H4 (cell line): Measurements from ENCODE around the gene CBR3. TPM values are rescaled to one million over a fixed set of nuclear protein-coding genes. Genes with fewer than 3 reads are reported as not detected.
"Not testable (repeated sequence)": the region's sequence is repeated elsewhere in the genome, so short reads cannot be mapped to it uniquely, and the experiment has no call there.

Experiments used
- DNase-seq: peaks from one replicate; pipeline ENCODE4 v3.0.0-alpha.2; 2015; ENCODE audit warnings: low spot score
- total RNA-seq: library from RNA; depleted of rRNA; stranded (reverse); fragments of >200 nt; shearing (Covaris generic); gene quantifications from 2 replicates; pipeline ENCODE4 v1.2.3, GENCODE V29; 2014

Gene CBR3
- total RNA-seq, 1 experiment from 2014 or later: 33.6 TPM

- no peak for DNase-seq
These were observed 17.6 kb upstream of the CBR3 start for GRCh38 chr21:36117286-36117741.

GRCh38 chr21:36120304-36120888 lies 14.5 kb upstream of the CBR3 start:
- no peak for DNase-seq

GRCh38 chr21:36122977-36123376 lies 11.9 kb upstream of the CBR3 start:
- DNase-seq: no peak

DNA sequence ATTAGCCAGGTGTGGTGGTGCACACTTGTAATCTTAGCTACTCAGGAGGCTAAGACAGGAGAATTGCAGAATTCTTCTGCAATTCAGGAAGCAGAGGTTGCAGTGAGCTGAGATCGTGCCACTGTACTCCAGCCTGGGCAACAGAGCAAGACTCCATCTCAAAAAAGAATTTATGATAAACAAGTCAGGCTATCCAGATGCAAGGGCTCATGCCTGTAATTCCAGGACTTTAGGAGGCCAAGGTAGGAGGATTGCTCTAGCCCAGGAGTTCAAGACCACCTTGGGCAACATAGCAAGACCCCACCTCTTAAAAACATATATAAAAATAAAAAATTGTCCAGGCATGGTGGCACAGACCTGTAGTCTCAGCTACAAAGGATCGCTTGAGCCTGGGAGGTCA lies 10.5 kb upstream of the CBR3 start:
- DNase-seq: no peak

GRCh38 chr21:36125512-36126207 lies 9.2 kb upstream of the CBR3 start:
- DNase-seq: peak; percentile 75

GRCh38 chr21:36126208-36126565 lies 8.7 kb upstream of the CBR3 start:
- DNase-seq: peak; percentile 80

GRCh38 chr21:36126621-36127110 lies 8.2 kb upstream of the CBR3 start:
- no peak for DNase-seq

DNA sequence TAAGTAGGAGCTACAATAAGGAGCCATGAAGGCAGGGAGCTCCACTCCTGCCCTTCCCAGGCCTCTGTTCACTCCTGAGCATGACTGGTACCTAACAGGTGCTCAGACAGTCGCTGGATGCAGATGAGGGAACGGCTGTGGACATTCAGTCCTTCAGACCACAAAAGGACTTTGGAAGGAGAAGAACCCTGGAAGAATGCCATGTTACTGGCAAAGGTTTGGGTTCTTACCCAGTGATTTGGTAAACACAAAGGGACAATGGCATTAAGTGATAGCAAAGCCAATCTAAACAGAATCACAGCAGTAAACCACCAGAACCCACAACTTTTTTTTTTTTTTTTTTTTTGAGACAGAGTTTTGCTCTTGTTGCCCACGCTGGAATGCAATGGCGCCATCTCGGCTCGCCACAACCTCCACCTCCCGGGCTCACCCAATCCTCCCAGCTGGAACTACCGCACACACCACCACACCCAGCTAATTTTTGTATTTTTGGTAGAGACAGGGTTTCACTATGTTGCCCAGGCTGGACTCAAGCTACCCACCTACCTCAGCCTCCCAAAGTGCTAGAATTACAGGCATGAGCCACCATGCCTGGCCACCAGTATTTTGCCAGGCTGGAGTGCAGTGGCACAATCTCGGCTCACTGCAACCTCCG lies 7.5 kb upstream of the CBR3 start:
- peak; percentile 91 for DNase-seq

DNA sequence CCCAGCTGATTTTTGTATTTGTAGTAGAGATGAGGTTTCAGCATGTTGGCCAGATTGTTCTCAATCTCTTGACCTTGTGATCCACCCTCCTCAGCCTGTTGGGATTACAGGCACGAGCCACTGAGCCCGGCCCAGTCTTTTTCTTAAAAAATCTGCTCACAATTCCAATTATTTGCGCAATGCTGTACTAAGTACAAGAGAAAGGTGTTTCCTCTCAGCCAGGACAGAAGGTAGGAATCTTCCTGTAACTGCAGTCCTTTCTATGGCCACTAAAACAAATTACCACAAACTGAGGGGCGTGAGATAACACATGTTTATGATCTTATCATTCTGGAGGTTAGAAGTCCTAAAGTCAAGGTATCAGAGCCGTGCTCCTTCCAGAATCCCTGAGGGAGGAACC lies 6.9 kb upstream of the CBR3 start:
- no peak for DNase-seq

DNA sequence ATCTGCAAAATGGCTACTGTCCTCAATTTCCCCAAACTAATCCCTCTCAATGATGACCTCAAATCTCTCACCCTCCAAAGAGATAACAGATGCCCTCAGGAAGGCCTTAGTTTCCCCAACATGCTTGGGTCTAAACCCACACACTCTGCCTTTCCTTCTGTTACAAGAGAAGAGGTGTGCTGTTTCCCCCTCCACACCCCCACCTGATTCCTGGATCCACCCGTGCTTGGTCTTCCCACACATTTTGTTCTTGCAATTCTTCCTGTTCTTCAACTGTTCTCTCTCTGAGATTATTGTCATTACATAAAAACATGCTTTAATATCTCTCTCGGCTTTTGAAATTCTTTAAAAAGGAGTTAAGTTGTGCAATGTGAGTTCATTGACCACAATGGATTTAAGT lies 5.7 kb upstream of the CBR3 start:
- no peak for DNase-seq

- not testable (repeated sequence) for DNase-seq
These were observed 4.5 kb upstream of the CBR3 start for GRCh38 chr21:36130414-36130762.

GRCh38 chr21:36130839-36131238 lies 4.0 kb upstream of the CBR3 start:
- DNase-seq: not testable (repeated sequence)

DNA sequence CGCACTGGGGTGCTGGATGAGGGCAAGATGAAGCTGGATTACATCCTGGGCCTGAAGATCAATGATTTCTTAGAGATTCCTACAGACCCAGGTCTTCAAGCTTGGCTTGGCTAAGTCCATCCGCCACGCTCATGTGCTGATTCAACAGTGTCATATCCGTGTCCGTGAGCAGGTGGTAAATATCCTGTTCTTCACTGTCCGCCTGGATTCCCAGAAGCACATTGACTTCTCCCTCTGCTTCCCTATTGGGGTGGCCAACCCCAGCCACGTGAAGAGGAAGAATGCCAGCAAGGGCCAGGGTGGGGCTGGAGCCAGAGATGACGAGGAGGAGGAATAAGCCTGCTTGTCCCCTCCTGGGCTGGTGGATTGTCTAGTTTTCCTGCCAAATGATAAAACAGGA lies 2.2 kb upstream of the CBR3 start:
- DNase-seq: no peak

DNA sequence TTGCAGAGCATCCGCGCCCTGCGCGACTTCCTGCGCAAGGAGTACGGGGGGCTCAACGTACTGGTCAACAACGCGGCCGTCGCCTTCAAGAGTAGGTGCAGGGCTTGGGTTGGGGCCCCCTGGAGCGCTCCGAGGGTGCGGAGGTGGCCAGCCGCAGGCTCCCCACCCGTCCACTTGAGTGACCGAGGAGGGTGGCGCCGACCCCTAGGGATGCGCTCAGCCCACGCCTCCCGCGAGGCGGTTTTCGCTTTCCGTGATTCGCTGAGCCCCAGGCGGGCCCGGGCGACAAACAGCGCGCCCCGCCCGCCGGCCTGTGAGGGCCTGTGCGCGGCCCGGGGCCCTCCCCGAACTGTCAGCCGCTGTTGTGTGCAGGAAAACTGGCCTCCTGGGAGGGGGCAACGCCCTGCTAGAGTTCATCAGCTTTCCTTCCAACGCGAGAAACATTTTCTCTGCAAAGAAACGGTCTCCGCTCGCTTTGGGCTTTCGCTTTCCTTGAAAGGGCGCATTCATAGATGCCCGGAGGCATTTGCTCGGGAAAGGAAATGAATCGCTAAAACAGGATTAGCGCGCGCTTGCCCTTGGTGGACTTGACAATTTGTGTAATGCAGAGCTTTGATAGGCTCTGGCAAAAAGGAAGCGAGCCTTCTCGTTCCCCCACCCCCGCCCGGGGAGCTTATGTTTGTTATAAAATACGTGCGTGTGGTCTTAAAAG lies 668 bp downstream of the CBR3 start:
- peak; percentile 87 for DNase-seq

DNA sequence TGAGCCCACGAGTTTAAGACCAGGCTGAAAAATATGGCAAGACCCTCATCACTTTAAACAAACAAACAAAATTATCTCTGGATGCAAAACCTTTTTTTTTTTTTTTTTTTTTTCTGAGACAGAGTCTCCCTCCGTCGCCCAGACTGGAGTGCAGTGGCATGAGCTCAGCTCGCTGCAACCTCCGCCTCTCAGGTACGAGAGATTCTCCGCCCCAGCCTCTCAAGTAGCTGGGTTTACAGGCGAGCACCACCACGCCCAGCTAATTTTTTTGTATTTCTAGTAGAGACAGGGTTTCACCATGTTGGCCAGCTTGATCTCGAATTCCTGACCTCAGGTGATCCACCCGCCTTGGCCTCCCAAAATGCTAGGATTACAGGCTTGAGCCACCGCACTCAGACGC lies 4.9 kb downstream of the CBR3 start:
- DNase-seq: not testable (repeated sequence)

DNA sequence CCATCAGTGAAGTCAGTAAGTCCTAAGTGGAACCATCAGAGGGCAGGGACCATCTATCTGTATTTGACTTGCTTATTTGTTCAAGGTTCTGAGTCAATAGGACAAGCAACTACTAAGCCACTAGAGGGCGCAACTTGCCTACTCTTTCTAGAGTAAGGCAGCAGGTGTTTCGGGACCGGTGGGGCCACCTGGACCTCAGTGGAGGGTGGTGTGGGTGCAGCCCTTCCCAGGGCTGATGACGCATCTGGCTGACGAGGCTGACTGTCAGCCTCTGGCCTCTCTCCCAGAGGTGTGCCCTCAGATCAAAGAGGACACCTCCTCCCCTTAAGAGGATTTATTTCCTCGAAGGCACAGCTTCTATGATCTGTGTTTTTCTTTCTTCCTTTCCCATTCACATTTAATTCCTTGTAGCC lies 6.6 kb downstream of the CBR3 start:
- DNase-seq: peak; percentile 90

DNA sequence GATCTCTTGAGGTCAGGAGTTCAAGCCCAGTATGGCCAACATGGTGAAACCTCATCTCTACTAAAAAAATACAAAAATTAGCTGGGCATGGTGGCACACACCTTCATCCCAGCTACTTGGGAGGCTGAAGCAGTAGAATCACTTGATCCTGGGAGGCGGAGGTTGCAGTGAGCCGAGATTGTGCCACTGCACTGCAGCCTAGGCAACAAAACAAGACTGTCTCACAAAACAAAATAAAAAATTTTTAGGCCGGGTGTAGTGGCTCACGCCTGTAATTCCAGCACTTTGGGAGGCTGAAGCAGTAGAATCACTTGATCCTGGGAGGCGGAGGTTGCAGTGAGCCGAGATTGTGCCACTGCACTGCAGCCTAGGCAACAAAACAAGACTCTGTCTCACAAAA lies 9.4 kb downstream of the CBR3 start:
- DNase-seq: not testable (repeated sequence)

GRCh38 chr21:36145259-36145658 lies 10.4 kb downstream of the CBR3 start:
- no peak for DNase-seq

DNA sequence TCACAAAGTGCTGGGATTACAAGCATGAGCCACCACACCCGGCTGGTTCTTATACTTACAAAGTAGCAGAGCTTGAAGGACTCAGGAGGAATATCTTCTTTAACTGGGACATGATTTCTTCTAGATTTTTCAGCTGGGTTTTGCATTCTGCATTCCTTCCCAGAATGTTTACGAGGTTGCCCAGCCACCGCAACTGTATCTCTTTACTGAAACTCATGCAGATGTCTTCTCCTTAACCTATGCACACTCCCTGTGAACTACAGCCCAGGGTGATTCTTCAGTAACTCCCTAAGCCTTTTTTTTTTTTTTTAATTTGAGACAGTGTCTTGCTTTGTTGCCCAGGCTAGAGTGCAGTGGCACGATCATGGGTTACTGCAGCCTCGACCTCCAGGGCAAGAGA lies 13.0 kb downstream of the CBR3 start:
- DNase-seq: no peak

GRCh38 chr21:36148886-36149285 lies 14.0 kb downstream of the CBR3 start:
- DNase-seq: no peak

- peak; percentile 44 for DNase-seq
These were observed 15.2 kb downstream of the CBR3 start for GRCh38 chr21:36149788-36150711.
